ENCODE measurements around the gene KRT6C.

The KRT6C gene

DNA sequence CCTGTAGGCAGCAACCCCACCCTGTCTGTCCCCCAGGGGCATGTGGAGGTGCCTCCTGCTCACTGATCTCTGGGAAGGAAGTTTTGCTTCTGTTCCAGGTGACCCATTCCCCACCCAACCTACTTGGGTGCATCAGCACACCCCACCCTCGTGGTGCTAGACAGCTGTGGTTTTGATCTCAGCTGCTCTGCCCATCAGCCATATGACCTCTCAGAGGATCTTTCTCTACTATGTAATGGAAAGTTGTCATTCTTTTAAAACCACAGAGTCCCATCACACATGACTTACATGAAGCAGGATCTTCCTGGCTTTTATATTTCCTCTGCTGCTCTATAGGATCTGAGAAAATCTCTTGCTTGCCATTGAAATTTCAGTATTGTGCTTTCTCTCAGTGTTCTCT lies 53.9 kb downstream of the KRT6C start:
- TF ChIP-seq FOXM1 (IDR thresholded peaks at IDR 0.05; ENCODE audit: borderline replicate concordance, low read depth) (no peak), RAD21 (IDR thresholded peaks at IDR 0.05; ENCODE audit: low read depth) (no peak), NFIC (IDR thresholded peaks at IDR 0.05) (no peak), EP300 (IDR thresholded peaks at IDR 0.05; ENCODE audit: borderline replicate concordance) (no peak), TEAD4 (IDR thresholded peaks at IDR 0.05) (no peak), CREB1 (IDR thresholded peaks at IDR 0.05; ENCODE audit: low read depth) (no peak), CEBPB (IDR thresholded peaks at IDR 0.05) (no peak), TCF12 (IDR thresholded peaks at IDR 0.05; ENCODE audit: low read depth) (no peak), TAF1 (IDR thresholded peaks at IDR 0.05; ENCODE audit: low read depth) (no peak), EGR1 (IDR thresholded peaks at IDR 0.05) (no peak), ZBTB7A (IDR thresholded peaks at IDR 0.05; ENCODE audit: low read depth) (no peak), REST (IDR thresholded peaks at IDR 0.05; ENCODE audit: low read depth) (no peak), YY1 (IDR thresholded peaks at IDR 0.05; ENCODE audit: low read depth) (no peak)
- TF ChIP-seq, protein P1, sequence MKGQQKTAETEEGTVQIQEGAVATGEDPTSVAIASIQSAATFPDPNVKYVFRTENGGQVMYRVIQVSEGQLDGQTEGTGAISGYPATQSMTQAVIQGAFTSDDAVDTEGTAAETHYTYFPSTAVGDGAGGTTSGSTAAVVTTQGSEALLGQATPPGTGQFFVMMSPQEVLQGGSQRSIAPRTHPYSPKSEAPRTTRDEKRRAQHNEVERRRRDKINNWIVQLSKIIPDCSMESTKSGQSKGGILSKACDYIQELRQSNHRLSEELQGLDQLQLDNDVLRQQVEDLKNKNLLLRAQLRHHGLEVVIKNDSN (IDR thresholded peaks at IDR 0.05): no peak
- TF ChIP-seq, protein P2, sequence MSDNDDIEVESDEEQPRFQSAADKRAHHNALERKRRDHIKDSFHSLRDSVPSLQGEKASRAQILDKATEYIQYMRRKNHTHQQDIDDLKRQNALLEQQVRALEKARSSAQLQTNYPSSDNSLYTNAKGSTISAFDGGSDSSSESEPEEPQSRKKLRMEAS (IDR thresholded peaks at IDR 0.05): no peak

- no peak for TF ChIP-seq FOXM1 (IDR thresholded peaks at IDR 0.05; ENCODE audit: borderline replicate concordance, low read depth)
These were observed 55.0 kb downstream of the KRT6C start for GRCh38 chr12:52418576-52419110.
